IMR-90 (cell line): ENCODE results near the gene PNPLA5. TPM values are rescaled to one million over a fixed set of nuclear protein-coding genes. Genes with fewer than 3 reads are reported as not detected.

Source experiments
- polyA plus RNA-seq, 3 experiments: library from polyadenylated mRNA; depleted of rRNA; stranded (reverse); fragments of >200 nt; gene quantifications; 2 replicates each; pipeline ENCODE4 v1.2.3, GENCODE V29; 2012; ENCODE audit warnings: low replicate concordance in 1 of 3
- total RNA-seq: library from RNA; depleted of rRNA; stranded (reverse); fragments of >200 nt; gene quantifications from 2 replicates; pipeline ENCODE4 v1.2.3, GENCODE V29; 2012; rRNA removed

PNPLA5 gene
- total and polyA plus RNA-seq, 2 of the 4 experiments (the other 2 are of a cell fraction) = 0.18 to 0.44 TPM

Other genes with a start within 250 kb of the PNPLA5 start
- 1.1 TPM in 2 replicates for gene EFCAB6, start 79.7 kb downstream of the PNPLA5 start, total RNA-seq
- 0.30 and 0.44 TPM in 2 replicates for gene EFCAB6, start 79.7 kb downstream of the PNPLA5 start, polyA plus RNA-seq (2012; rRNA removed)
- 1.1 TPM in 2 replicates for gene SULT4A1, start 29.5 kb downstream of the PNPLA5 start, total RNA-seq
- 4.8 and 5.2 TPM in 2 replicates for gene SULT4A1, start 29.5 kb downstream of the PNPLA5 start, polyA plus RNA-seq (2012; rRNA removed)
- gene PNPLA3, start 31.8 kb upstream of the PNPLA5 start, total RNA-seq = 3.3 and 3.6 TPM in 2 replicates
- 7.5 and 8.4 TPM in 2 replicates for gene PNPLA3, start 31.8 kb upstream of the PNPLA5 start, polyA plus RNA-seq (2012; rRNA removed)
- gene SAMM50, start 63.4 kb upstream of the PNPLA5 start, total RNA-seq = 43.7 and 60.0 TPM in 2 replicates
- gene SAMM50, start 63.4 kb upstream of the PNPLA5 start, polyA plus RNA-seq (2012; rRNA removed) = 37.4 and 40.6 TPM in 2 replicates
- gene PARVB, start 132.3 kb upstream of the PNPLA5 start, total RNA-seq = 38.6 and 44.3 TPM in 2 replicates
- gene PARVB, start 132.3 kb upstream of the PNPLA5 start, polyA plus RNA-seq (2012; rRNA removed) = 53.9 and 84.7 TPM in 2 replicates